Activated CD4-positive, alpha-beta memory T cell treated with anti-CD3 and anti-CD28 coated beads, Interleukin-2, amount 10 ng/mL, durations not matched to agents 7 days and 5 days (primary cell): ENCODE data around the gene KCTD5. TPM values are rescaled to one million over a fixed set of nuclear protein-coding genes. Genes with fewer than 3 reads are reported as not detected.
"Not testable (repeated sequence)": the region's sequence is repeated elsewhere in the genome, so short reads cannot be mapped to it uniquely, and the experiment has no call there.

Experiments used
- CTCF ChIA-PET: fragments of 350-600 bp; sonication (Branson Sonifier 250); formaldehyde crosslinking; loops from one replicate; lab custom pipeline; 2021; ENCODE audit warnings: antibody characterized with exemption, inconsistent platforms; lab: Charles Lee
- POLR2A ChIA-PET: fragments of 350-600 bp; sonication (Branson Sonifier 250); formaldehyde crosslinking; loops from one replicate; lab custom pipeline; 2021; ENCODE audit warnings: antibody characterized with exemption; lab: Charles Lee
- DNase-seq: peaks from one replicate; pipeline ENCODE4 v3.0.0-alpha.2; 2020
- H3K27ac Mint-ChIP-seq: one replicate; pipeline ENCODE4 v1.8.0; 2021; ENCODE audit warnings: mild to moderate bottlenecking, mixed read lengths
- H3K27me3 Mint-ChIP-seq: one replicate; pipeline ENCODE4 v1.8.0; 2021; ENCODE audit warnings: mixed read lengths
- H3K36me3 Mint-ChIP-seq: one replicate; pipeline ENCODE4 v1.8.0; 2021; ENCODE audit warnings: low read depth, mixed read lengths
- H3K4me1 Mint-ChIP-seq: one replicate; pipeline ENCODE4 v1.8.0; 2021; ENCODE audit warnings: mixed read lengths
- H3K4me3 Mint-ChIP-seq: one replicate; pipeline ENCODE4 v1.8.0; 2021; ENCODE audit warnings: mild to moderate bottlenecking, mixed read lengths
- H3K9me3 Mint-ChIP-seq: one replicate; pipeline ENCODE4 v1.8.0; 2021; ENCODE audit warnings: mixed read lengths
- total RNA-seq, 2 experiments: library from RNA; stranded (reverse); gene quantifications; one replicate each; pipeline ENCODE4 v1.2.3, GENCODE V29; 2021

Gene KCTD5
- total RNA-seq, 2 experiments from 2014 or later, result 35.9 to 39.8 TPM

DNA sequence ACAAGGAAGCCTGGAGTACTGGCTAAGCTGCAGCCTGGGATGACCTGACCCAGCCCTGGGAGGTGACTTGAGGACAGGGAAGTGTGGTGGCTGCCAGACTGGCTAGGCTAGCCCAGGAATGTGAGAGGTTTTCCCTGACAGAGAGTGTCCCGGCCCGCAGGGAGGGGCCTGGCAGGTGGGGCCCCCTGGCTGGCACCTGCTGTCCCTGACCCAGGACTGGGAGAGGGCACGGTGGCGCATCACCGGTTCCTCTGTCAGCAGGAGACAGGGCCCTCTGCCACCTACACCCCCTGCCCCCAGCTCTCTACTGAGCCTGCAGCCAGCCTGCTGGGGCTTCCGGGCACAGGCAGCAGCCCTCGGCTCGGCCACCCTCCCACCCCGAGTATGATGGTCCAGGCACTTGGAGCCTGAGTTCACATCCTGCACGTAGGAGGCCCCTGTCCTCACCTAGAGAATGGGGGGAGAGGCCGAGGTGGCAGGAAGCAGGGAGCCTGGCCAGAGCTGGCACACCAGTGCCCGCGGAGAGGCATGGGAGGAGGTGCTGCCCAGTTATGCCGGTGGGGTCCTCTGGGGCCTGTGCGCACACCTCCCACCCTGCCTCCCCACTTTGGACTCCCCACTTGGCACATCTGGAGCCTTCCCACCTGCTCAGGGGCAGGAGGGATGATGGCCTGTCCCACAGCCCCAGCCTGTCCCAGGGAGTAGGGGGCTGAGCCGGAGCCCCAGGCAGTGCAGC lies 37.2 kb downstream of the KCTD5 start:
- Mint-ChIP-seq H3K4me3 (peak overlapping the region; percentile 35), H3K27me3 (peaks cover 11% of the 10 kb centered on the region), H3K36me3 (no peaks in the 10 kb centered on the region), H3K27ac (no peak overlapping the region), H3K4me1 (peaks cover 13% of the 10 kb centered on the region), H3K9me3 (no peaks in the 10 kb centered on the region)
- POLR2A ChIA-PET, result interaction anchor here (0.7 to 1.3 kb wide), 3 partner anchors 32 to 37 kb away, joined by 3 to 6 read pairs (median 6); partner anchors contain the start of genes KCTD5 and SRRM2
- CTCF ChIA-PET, result interaction anchor here (1.3 kb wide), 1 partner anchor 37 kb away, joined by 3 read pairs; the partner anchor contains the start of gene KCTD5
- DNase-seq, result no peak

DNA sequence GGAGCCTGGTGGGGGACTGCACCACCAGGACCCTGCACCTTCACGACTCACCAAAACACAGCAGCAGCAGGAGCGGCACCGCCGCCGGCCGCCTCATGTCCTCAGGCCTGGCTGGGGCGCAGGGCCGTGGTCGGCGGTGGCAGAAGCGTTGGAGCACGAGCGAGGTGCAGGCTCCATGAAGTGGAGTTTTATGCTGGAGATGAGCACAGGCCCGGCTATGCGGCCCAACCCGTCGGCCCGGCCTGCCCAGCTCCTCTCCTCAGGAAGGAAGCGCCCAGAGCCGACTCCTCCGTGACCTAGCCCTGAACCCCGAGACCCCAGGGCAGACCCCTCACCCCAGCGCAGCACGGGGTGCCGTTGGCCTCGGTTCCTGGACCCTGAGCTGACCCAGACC lies 37.7 kb downstream of the KCTD5 start, which contains the start of gene PRSS27:
PRSS27 (minus strand) TSS at position 161 of the 394 bp plus-strand sequence; CDS start at position 97, 64 bp downstream.
- Mint-ChIP-seq H3K4me1 (peaks cover 10% of the 10 kb centered on the region), H3K4me3 (peak within 1 kb of the TSS; percentile 75), H3K27me3 (peaks cover 10% of the 10 kb centered on the region), H3K9me3 (no peaks in the 10 kb centered on the region), H3K27ac (peak within 1 kb of the TSS; percentile 84), H3K36me3 (no peaks in the 10 kb centered on the region)
- ChIA-PET POLR2A (interaction anchor here (0.6 to 1.3 kb wide), 3 partner anchors 32 to 59 kb away, joined by 3 to 6 read pairs (median 6); partner anchors contain the start of genes KCTD5 and SRRM2), CTCF (interaction anchor here (0.6 to 1.3 kb wide), 2 partner anchors 38 to 245 kb away, joined by 3 read pairs; partner anchors contain the start of genes KCTD5 and TBC1D24)
- no peak for DNase-seq

DNA sequence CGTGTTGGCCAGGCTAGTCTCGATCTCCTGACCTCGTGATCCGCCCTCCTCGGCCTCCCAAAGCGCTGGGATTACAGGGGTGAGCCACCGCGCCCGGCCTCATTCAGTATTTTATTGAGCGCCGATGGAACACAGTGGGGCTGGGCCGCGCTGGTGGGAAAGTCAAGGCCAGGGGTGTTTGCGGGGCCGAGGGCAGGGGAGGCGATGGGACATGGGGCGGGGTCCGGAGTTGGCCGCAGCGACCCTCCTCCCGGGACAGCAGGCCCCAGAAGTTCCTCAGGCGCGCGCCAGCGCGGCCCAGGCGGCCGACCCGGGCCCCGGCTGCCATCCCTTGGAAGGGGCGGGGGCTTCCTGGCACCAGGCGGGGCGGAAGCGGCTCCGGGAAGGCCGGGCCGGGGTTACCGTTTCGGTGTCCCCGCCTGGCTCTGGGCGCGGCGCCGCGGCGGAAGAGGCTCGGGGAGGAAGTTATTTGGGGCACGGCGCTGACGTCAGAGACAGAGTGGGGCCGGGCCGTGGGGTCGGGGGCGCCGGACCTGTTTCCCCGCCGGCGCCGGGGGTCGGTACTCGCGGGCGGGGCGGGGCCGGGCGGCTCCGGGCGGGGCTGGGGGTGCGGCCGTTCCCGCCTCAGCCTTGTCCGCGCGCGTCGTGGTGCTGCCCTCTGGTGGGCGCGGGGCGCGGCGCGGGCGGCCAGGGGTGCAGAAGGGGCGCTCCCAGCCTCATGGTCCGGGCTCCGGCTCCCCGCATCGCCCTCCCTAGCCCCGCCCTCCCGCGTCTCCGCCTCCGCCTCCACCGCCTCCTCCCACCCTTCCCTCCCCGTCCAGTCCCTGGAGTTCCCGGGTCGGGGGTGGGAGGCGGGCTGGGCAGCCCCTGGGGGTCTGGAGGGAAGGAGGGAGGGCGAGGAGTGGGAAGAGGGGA lies 38.7 kb downstream of the KCTD5 start:
- Mint-ChIP-seq H3K36me3 (no peaks in the 10 kb centered on the region), H3K27me3 (peaks cover 12% of the 10 kb centered on the region), H3K4me1 (peaks cover 9% of the 10 kb centered on the region), H3K27ac (peak overlapping the region; percentile 84), H3K9me3 (no peaks in the 10 kb centered on the region), H3K4me3 (peak overlapping the region; percentile 75)
- POLR2A ChIA-PET, result interaction anchor here (0.6 to 1.3 kb wide), 2 partner anchors 31 to 58 kb away, joined by 3 to 6 read pairs; partner anchors contain the start of gene SRRM2
- peak; percentile 92 for DNase-seq
- CTCF ChIA-PET, result interaction anchor here (0.6 to 1.3 kb wide), 3 partner anchors 20 to 246 kb away, joined by 3 to 5 read pairs (median 3); partner anchors contain the start of genes KCTD5 and TBC1D24

- H3K4me1 Mint-ChIP-seq, H3K36me3 Mint-ChIP-seq, DNase-seq, H3K9me3 Mint-ChIP-seq, POLR2A ChIA-PET: not testable (repeated sequence)
- peak overlapping the region; percentile 45 for H3K27ac Mint-ChIP-seq
- H3K4me3 Mint-ChIP-seq, result peak overlapping the region; percentile 75
- CTCF ChIA-PET, result interaction anchor here (0.7 to 0.9 kb wide), 2 partner anchors 21 to 206 kb away, joined by 4 to 5 read pairs; no protein-coding TSS in a partner anchor
- H3K27me3 Mint-ChIP-seq, result peaks cover 12% of the 10 kb centered on the region
Observed at GRCh38 chr16:2721634-2722173, 39.4 kb downstream of the KCTD5 start.

GRCh38 chr16:2724088-2724676 lies 41.9 kb downstream of the KCTD5 start:
- Mint-ChIP-seq H3K9me3 (no peaks in the 10 kb centered on the region), H3K4me3 (no peak overlapping the region), H3K36me3 (no peaks in the 10 kb centered on the region), H3K27ac (no peak overlapping the region), H3K27me3 (peaks cover 12% of the 10 kb centered on the region), H3K4me1 (peaks cover 7% of the 10 kb centered on the region)
- CTCF ChIA-PET, result no interaction called here
- no peak for DNase-seq
- POLR2A ChIA-PET, result no interaction called here

DNA sequence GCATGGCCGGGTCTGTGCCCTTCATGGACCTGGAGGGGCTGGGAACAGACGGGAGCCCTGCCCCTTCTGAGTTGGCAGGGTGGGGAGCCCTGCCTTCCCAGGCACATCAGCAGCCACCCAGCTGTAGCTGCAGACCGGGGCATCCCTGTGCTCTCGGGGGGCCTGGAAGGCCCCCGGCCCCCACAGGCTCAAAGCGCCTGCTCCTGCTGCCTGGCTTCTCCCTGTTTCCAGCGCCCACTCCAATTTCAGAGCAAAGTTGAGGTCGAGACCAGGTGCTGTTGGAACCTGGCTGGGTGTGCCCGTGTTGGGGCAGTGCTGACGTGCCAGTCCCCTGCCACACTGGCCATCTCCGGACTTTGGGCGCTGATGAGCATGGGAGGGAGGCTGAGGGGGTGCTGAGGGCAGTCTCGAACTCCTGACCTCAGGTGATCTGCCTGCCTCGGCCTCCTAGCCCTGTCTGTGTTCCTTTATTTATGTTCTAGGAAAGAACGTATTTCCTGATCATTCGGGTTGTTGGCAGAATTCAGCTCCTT lies 42.6 kb downstream of the KCTD5 start:
- DNase-seq, result no peak
- peaks cover 7% of the 10 kb centered on the region for H3K4me1 Mint-ChIP-seq
- no peak overlapping the region for H3K4me3 Mint-ChIP-seq
- ChIA-PET POLR2A (no interaction called here), CTCF (no interaction called here)
- H3K27ac Mint-ChIP-seq, result no peak overlapping the region
- peaks cover 12% of the 10 kb centered on the region for H3K27me3 Mint-ChIP-seq
- no peaks in the 10 kb centered on the region for H3K36me3 Mint-ChIP-seq
- H3K9me3 Mint-ChIP-seq, result no peaks in the 10 kb centered on the region

DNA sequence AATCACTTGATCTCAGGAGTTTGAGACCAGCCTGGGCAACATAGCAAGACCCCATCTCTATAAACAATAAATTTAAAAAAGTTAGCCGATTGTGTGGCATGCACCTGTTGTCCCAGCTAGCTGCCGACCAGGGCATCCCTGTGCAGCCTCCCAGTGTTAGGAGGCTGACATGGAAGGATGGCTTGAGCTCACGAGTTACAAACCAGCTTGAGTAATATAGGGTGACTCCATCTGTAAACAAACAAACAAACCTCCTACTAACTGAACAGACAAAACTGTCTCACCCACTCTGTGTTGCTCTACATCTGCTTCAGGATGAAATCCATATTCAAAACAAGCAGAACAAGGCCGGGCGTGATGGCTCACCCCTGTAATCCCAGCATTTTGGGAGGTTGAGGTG lies 44.6 kb downstream of the KCTD5 start:
- CTCF ChIA-PET, result no interaction called here
- H3K4me1 Mint-ChIP-seq, result peaks cover 5% of the 10 kb centered on the region
- peaks cover 16% of the 10 kb centered on the region for H3K27me3 Mint-ChIP-seq
- no peaks in the 10 kb centered on the region for H3K36me3 Mint-ChIP-seq
- H3K4me3 Mint-ChIP-seq, result no peak overlapping the region
- H3K9me3 Mint-ChIP-seq, result no peaks in the 10 kb centered on the region
- no peak overlapping the region for H3K27ac Mint-ChIP-seq
- DNase-seq, result no peak
- POLR2A ChIA-PET, result interaction anchor here (0.8 kb wide), 1 partner anchor 24 kb away, joined by 3 read pairs; no protein-coding TSS in a partner anchor

DNA sequence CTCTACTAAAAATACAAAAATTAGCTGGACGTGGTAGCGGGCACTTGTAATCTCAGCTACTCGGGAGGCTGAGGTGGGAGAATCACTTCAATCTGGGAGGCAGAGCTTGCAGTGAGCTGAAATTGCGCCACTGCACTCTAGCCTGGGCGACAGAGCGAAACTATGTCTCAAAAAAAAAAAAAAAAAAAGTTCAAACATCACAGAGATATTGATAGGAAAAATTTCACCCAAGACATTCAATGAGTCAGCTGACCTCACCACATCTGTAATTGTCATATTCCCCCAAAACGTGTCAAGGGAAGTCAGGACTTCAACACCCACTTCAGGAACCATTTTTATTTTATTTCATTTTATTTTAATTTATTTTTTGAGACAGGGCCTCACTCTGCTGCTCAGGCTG lies 45.7 kb downstream of the KCTD5 start:
- Mint-ChIP-seq H3K4me3 (no peak overlapping the region), H3K27ac (no peak overlapping the region), H3K9me3 (no peaks in the 10 kb centered on the region), H3K4me1 (peaks cover 3% of the 10 kb centered on the region), H3K27me3 (peaks cover 15% of the 10 kb centered on the region), H3K36me3 (no peaks in the 10 kb centered on the region)
- ChIA-PET CTCF (no interaction called here), POLR2A (no interaction called here)
- DNase-seq, result no peak

DNA sequence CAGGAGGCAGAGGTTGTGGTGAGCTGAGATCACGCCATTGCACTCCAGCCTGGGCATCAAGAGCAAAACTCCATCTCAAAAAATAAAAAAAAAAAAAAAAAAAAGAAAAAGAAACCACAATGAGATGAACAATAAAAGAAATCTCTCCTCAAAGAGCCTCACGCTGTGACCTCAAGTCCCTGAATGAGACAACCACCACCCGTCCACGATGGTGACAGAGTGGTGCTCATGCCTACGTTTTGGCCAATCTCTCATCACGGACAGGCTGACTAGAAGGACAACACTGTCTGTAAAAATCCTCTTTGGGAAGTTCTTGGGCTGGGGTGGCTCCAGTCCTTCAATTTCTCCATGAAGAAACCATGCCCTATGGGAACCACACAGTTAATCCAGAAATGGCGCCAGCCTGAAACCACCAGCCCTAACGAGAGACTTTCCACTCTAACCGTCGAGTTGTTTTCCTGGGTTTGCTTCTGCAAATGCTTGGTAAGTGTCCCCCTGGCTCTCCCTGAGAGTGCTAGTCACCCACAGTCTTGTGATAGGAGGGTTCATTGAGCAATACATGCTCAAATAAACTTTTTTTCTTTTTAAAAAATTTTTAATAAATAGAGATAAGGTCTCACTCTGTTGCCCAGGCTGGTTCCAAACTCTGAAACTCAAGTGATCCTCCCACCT lies 52.7 kb downstream of the KCTD5 start:
- Mint-ChIP-seq H3K27ac (no peak overlapping the region), H3K36me3 (no peaks in the 10 kb centered on the region), H3K9me3 (no peaks in the 10 kb centered on the region), H3K27me3 (peaks cover 3% of the 10 kb centered on the region), H3K4me1 (peaks cover 6% of the 10 kb centered on the region), H3K4me3 (no peak overlapping the region)
- CTCF ChIA-PET, result no interaction called here
- no peak for DNase-seq
- POLR2A ChIA-PET, result no interaction called here

DNA sequence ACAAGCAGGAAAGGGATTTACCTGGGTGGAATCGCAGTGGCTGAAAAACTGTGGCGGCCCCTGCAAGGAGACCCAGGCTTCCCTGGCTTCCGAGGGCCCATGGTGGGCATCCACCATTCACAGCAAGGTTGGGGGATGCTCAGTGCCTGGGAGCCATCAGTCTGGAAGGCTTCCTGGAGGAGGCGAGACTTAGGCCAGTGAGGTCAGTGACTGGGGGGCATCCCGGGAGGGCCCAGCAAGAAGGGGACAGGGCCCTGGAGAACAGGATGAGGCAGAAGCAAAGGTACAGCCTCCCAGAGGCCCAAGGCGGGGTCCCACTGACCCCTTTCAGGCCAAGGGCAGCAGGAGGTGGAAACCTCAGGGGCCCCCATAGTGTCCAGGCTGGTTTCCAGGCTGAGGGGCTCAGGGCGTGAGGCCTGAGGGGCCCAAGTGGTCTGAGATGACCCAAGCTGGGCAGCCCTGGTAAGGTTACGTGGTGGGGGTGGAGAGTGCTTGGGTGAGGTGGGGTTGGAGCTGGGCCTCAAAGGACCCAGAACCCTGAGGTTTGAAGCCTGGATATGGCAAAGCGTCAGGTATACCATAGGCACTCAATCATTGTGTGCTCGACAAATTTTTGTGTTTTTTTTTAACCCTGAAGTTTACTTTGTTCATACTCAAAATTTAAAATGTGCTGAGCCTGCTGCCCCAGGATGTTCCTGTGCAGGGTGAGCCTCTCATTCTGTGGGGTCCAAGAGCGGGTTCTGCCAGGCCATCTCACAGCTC lies 54.3 kb downstream of the KCTD5 start:
- no peaks in the 10 kb centered on the region for H3K27me3 Mint-ChIP-seq
- no peak overlapping the region for H3K27ac Mint-ChIP-seq
- ChIA-PET CTCF (no interaction called here), POLR2A (interaction anchor here (1.1 kb wide), 1 partner anchor 20 kb away, joined by 3 read pairs; no protein-coding TSS in a partner anchor)
- H3K36me3 Mint-ChIP-seq, result no peaks in the 10 kb centered on the region
- H3K4me1 Mint-ChIP-seq, result peaks cover 6% of the 10 kb centered on the region
- DNase-seq, result no peak
- H3K9me3 Mint-ChIP-seq, result no peaks in the 10 kb centered on the region
- H3K4me3 Mint-ChIP-seq, result no peak overlapping the region

- DNase-seq, result no peak
- ChIA-PET CTCF (no interaction called here), POLR2A (interaction anchor here (1.1 kb wide), 1 partner anchor 21 kb away, joined by 3 read pairs; no protein-coding TSS in a partner anchor)
- Mint-ChIP-seq H3K27me3 (no peaks in the 10 kb centered on the region), H3K9me3 (no peaks in the 10 kb centered on the region), H3K4me1 (peaks cover 6% of the 10 kb centered on the region), H3K36me3 (no peaks in the 10 kb centered on the region), H3K27ac (no peak overlapping the region), H3K4me3 (no peak overlapping the region)
Observed at GRCh38 chr16:2737238-2737605, 54.9 kb downstream of the KCTD5 start.
